GM18507 (cell line): ENCODE data around the gene ZNF736.
"Not testable (repeated sequence)": the region's sequence is repeated elsewhere in the genome, so short reads cannot be mapped to it uniquely, and the experiment has no call there.

Experiments used
- DNase-seq: peaks from one replicate; pipeline ENCODE4 v3.0.0; 2011; ENCODE audit warnings: low read depth; ENCODE audit not compliant: insufficient read length; ENCODE audit errors: extremely low spot score
- FAIRE-seq: peaks from 2 replicates; lab custom pipeline; 2011; peaks lifted over from hg19 to GRCh38; lab: Jason Lieb, UNC

The ZNF736 gene

DNA sequence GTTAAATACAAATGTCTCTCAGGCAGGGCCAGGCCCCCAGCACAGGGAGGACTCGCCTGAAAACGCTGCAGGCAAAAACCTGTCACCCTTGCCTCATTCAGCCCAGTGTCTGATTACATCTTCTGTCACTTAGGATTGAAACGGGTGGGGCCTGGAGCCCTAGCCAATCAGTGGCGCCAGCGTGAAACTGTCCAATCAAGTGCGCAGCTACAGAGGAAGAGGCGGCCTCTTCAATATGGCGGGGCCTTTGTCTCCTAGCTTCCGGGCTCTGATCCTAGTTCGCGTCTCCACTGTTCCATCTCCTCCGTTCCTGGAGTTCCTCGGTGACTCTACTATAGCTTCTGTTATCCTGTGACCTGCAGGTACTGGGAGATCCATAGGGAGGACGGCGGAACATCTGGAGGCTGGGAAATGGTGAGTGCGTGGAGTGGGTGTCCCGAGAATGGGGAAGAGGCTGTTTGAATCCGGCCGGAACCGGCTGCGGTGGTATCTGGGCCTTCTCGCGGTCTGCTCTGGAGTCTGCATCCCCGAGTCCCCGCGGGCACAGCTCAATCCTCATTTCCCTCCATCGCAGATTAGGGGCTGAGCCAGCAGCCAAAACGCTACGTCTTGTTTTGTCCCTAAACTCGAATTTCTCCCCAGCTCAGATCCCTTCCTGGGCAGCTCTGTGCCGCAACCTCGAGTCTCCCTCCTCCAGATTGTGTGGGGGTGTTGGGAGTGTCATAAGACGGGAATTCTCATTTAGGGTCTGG is at the start of gene ZNF736:
TSS of gene ZNF736 (plus strand) at position 222 of the 752 bp plus-strand sequence. CDS start at position 412, 190 bp downstream.
- peak; percentile 99 for FAIRE-seq
- peak; percentile 73 for DNase-seq

DNA sequence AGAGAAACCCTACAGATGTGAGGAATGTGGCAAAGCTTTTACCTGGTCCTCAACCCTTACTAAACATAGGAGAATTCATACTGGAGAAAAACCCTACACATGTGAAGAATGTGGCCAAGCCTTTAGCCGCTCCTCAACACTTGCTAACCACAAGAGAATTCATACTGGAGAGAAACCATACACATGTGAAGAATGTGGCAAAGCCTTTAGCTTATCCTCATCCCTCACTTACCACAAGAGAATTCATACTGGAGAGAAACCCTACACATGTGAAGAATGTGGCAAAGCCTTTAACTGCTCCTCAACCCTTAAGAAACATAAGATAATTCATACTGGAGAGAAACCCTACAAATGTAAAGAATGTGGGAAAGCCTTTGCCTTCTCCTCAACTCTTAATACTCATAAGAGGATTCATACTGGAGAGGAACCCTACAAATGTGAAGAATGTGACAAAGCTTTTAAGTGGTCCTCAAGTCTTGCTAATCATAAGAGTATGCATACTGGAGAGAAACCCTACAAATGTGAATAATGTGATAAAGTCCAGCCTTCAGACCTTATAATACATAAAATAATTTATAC is 47.3 kb upstream of the ZNF736 start:
- FAIRE-seq = no peak
- DNase-seq = no peak

DNA sequence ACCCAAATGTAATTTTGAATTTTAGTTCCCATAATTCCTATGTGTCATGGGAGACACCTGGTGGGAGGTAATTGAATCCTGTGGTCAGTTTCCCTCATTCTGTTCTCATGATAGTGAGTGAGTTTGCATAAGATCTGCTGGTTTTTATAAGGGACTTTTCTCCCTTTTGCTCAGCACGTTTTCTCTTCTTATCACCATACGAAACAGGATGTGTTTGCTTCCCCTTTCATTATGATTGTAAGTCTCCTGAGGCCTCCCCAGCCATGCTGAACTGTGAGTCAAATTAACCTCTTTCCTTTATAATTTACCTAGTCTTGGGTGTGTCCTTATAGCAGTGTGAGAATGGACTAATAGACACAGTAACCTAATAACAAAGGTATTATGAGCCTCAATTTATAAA is 36.1 kb upstream of the ZNF736 start:
- DNase-seq (no peak), FAIRE-seq (no peak)

DNA sequence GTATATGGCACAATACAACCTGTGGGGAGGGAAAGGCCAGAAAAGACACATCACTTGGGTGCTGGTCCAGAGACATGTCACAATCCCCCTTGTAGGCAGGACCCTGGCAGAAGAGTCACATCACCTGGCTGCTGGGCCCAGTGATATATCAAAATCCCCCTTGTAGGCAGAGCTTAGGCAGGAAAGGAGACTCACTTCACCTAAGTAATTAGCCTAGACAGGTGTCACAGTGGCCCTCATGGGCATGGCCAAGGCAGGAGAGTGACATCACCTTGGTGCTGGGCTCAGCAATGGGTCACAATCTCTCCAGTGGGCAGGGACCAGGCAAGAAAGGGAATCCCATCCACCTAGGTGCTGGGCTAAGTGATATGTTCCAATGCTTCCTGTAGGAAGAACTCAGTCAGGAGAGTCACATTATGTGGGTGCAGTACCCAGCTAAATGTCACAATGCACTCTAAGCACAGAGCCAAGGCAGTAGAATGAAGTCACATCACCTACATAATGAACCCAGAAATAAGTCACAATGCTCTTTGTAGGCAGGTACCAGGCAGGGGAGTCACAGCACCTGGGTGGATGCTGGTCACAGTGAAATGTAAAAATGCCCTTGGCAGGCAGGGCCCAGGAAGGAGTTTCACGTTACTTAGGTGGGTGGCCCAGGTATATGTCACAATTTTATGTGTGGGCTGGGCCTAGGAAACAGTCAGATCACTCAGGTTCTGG is 18.9 kb upstream of the ZNF736 start:
- FAIRE-seq (no peak), DNase-seq (no peak)

DNA sequence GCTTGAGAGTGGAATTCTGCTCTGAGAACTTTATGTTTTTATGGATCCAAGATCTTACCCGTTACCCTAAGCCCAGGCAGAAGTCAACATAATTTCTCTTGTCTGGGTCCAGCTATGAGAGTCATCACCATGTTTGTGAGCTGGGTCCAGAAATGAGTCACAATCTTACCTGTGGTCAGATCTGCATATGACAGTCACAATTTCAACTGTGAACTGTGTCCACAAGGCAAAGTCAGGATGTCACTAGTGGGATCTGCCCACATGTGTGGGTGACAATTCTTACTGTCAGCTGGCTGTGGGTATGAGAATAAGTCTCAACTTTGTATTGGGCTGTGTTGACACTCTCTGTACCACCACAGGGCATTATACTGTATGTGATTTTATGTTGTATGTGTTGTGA is 16.3 kb upstream of the ZNF736 start:
- not testable (repeated sequence) for FAIRE-seq, DNase-seq

DNA sequence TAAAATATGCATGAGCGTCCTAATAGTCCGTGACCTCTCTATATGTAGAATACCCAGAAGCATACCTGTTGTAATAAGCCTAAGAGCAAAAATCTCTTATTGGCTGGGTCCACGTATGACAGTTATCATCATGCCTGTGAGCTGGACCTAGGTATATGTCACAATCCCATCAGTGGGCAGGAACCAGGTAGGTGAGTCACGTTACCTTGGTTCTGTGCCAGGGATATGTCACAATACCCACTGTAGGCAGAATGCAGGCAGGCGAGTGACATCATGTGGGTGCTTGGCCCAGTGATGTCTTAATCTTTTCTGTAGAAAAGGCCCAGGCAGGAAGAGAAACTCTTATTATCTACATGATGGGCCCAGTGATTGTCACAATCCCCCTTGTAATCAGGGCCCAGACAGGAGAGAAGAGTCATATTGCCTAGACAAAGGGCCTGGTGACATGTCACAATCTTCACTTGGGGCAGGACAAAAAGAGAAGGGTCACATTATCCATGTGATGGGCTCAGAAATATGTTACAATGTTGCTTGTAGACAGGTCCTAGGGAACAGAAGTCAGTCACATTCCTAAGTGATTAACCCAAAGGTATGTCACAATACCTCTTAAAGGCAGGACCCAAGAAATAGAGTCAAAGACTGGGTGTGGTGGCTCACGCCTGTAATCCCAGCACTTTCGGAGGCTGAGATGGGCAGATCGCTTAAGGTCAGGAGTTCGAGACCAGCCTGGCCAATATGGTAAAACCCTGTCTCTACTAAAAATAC is 12.9 kb upstream of the ZNF736 start:
- FAIRE-seq = no peak
- no peak for DNase-seq

DNA sequence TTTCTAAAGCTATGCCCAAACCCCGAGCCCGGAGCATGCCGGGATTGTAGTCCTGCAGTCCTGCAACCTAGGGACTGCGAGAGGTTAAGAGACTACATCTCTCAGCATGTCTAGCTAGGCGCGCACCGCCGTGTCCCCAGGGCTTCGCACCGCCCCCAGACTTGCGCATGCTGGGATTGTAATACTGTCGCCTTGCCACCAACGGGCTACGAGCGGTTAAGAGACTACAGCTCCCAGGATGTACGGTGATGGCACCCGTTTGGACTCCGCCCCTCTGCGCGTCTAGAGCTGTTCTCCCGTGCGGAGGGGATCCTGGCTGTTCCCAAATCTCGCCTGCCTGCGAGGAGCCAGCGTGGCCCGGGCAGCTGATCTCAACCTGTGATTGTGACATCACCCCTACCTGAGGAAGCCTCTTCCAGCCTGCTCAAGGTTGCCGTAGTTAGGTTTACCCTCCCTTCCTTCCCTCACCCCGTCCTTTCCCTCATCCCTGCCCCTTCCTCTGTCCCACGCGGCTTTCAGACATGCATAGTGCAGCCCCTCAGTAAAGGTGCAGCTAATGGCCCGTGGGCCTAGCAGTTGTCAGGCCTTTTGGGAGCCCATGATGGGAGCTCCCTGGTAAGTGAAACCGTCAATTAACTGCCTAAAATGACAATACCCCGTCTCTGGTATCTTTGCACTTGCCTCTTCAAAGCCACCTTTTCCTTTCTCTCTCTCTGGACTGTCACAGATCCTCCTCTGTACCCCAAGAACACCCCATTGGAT is 6.3 kb upstream of the ZNF736 start:
- DNase-seq = peak; percentile 50
- peak; percentile 98 for FAIRE-seq

DNA sequence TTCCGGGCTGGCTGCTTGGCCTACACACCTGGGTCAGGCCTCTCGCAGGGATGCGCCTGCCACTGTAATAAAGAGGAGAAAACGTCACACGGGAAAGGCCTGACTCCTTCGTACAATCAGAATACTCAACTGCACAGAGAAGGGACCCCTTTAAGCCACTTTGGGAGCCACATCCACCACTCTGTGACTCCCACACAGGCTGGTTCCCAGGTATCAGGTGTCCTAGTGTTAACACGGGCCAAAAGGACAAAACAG is 5.8 kb upstream of the ZNF736 start:
- FAIRE-seq = no peak
- no peak for DNase-seq

DNA sequence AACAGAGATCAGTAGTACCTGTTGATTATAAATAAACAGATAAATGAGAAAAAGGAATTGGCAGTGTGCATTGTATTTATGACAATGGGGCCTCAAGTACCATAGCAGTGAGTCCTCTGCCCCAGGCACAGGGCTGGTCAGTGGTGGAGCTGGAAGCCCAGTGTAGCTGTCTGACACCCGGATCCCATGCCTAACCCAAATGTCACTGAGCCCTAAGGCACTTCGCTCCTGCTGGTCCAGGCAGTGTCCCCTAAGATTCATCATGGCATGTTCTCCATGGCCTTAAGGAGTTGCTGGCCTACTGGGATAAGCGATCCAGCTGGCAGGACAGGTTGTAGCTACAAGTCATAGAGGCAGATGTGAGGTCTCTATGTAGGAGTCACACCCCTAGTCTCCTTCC is 3.3 kb upstream of the ZNF736 start:
- DNase-seq = no peak
- FAIRE-seq = no peak

DNA sequence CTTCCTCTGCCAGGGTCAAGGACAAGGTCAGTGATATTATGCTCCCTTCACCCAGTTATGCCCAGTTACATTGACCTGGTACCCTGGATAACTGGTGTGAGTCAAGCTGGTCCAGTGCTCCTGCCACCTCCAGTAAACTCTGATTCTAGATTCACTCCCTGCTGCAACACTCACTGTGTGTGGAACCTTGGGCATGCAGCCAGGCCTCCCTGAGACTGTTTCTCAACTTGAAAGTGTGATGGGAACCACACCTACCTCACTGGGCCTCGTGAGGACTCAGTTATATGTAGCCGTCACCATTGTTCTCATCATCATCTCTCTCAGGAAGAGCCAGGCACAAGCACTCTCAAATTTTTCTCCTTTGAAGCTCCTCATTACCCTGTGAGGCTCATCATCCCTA is 935 bp upstream of the ZNF736 start:
- DNase-seq = no peak
- no peak for FAIRE-seq

DNA sequence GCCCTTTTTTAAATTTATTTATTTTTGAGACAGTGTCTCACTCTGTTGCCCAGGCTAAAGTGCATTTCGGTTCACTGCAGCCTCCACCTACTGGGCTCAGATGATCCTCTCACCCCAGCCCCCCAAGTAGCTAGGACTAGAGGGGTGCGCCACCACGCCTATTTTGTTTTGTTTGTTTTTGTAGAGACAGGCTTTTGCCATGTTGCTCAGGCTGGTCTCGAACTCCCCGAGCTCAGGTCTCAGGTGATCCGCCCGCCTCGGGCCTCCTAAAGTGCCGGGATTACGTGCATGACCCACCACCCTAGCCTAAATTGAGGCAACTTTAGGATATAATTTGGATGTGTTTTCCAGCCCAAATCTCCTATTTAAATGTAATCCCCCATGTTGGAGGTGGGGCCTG is 805 bp downstream of the ZNF736 start:
- no peak for FAIRE-seq
- DNase-seq = no peak

DNA sequence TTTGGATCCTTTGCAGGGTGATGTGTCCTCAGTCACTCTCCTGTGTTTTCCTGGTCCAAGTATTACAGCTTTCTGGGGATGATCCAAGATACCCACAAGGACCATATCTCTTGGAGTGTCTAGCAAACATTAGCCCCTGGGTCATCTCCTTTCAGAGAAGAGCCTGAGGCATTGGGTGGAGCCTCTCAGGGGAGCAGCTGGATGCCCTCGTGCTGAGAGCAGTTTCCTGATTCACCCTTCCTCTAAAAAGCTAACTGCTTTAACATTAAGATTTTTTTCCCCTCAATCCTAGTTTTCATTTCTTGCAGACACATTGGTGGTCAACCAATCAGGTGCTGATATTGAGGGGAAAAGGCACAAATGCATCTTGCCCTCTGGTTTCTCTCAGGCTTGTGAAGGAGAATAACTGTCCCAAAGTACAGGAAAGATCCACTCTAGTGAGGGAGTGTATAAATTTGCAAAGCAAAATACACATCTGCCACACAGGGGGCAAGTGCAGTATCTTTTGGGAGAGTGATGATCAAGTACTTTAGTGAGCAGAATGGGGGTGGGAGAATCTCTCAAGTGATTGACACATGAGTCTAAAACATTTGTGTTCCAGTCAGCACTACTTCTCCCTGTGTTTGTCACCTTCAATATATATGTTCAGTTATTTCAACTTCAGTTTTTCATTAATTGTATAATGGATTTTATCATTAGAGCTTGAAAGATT is 2.4 kb downstream of the ZNF736 start:
- not testable (repeated sequence) for DNase-seq, FAIRE-seq

DNA sequence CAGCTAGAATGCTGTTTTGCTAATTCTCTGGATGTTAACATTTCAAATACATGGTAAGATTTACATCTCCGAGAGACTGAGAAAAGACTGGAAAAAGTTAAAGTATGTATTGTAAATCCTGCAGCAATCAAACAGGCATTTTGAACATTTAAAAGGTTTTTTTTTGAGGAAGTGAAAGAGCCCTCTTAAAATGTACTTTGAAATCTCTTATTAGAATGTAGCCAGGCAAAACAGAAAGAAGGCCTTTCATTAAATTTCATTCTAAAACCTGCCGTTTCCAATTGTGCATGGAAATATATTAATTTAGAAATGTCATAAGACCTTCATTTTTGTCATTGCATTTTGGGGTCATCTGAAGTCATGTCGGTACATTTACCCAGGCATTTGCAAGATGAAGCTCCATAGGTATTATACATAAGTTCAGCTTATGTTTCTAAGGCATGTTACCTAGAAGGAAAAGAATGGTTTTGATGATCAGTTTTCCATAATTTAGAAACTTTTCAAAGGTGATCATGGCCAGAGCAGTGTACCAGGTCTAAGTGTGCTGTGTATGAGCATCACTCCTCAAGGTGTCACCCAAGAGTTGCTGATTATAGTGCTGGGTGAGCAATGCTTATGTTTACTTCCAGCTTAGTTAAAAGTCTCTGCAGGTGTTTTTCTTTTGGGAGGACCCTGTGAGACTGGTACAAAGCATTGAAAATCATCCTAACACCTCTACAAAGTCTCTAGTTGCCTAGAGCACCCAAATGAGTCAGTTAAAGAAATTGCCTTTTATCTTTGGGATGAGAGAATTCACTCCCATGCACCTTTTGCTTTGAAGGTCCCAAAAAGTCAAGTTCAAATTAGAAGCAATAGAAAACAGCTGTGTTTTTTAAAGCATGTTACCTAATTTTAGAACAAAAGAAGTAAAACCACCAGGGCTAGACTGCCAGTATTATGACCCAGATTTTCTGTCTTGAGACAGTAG is 7.1 kb downstream of the ZNF736 start:
- FAIRE-seq (no peak), DNase-seq (no peak)

DNA sequence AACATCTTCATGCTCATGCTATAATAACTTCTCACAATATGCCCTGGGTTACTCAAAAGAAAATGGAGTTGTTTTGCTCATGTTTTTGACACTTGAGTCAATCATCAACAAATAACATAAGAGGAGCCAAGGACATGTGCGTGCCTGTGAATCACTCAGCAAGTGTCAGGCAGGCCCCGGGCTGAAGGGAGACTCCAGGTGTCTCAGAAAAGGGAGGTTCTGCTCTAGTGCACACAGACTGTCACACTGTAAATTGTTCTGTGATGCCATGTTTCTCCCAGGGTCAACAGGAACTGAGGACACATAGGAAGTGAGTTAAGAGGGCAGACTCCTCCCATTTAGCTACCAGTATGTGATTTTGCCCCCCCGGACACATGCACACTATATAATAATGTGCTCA is 10.4 kb downstream of the ZNF736 start:
- not testable (repeated sequence) for DNase-seq, FAIRE-seq

DNA sequence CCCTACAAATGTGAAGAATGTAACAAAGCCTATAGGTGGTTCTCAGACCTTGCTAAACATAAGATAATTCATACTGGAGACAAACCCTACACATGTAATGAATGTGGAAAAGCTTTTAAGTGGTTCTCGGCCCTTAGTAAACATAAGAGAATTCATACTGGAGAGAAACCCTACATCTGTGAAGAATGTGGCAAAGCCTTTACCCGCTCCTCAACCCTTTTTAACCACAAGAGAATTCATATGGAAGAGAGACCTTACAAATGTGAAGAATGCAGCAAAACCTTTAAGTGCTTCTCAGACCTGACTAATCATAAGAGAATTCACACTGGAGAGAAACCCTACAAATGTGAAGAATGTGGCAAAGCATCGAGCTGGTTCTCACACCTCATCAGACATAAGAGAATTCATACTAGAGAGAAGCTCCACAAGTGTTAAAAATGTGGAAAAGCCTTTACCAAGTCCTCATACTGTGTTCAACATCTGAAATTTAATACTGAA is 35.0 kb downstream of the ZNF736 start:
- not testable (repeated sequence) for DNase-seq, FAIRE-seq

DNA sequence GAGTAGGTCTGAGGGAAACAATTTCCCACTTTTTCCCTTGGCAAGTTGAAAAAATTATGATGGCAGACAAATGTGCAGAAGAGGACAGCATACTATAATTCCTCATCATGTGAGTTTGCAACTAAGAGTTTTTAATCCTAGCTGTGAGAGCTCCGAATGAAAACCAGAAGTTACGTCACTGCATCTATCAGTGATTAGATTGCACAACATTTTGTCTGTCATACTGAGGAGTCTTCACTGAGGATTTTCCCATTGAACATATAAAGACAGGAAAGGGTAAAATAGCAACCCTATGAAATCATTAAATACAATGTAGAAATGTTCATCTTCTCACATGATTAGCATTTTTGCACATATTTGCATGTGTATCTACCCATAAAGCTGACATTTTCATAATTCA is 45.8 kb downstream of the ZNF736 start:
- DNase-seq (no peak), FAIRE-seq (no peak)

DNA sequence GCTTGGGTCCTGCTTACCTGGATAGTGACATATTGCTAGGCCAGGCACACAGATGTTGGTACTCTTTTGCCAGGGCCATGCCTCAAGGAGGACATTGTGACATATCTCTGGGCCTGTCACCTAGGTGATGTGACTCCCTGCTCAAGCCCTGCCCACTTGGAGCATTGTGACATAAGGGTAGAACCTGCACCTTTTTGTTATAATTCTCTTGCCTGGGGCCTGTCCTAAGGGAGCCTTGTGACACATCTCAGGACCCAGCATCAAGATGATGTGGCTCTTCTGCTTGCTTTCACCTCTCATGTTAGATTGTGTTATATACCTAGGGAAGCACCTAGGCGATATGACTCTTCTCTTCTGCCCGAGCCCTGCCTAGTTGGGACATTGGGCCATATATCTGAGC is 57.4 kb downstream of the ZNF736 start:
- DNase-seq = no peak
- FAIRE-seq = no peak

DNA sequence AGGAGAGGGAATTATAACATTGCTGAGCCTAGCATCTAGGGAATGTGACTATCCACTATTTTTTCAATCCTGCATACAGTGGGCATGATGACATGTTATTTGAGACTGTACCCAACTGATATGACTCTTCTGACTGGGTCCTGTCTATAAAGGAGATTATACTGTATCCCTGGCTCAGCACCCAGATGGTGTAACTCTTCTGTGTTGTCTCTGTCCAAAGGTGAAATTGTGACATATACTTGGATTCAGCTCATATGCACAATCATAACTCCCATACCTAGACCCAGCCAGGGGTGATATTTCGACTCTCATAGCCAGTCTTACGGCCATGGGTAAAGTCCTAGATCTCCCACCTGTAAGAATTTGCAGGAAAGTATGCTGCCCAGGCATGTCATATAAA is 59.3 kb downstream of the ZNF736 start:
- FAIRE-seq (no peak), DNase-seq (no peak)
